Mucosa of descending colon (tissue), 3 donors: ENCODE data around the gene BHLHE23. TPM values are rescaled to one million over a fixed set of nuclear protein-coding genes. Genes with fewer than 3 reads are reported as not detected.
"Not testable (repeated sequence)": the region's sequence is repeated elsewhere in the genome, so short reads cannot be mapped to it uniquely, and the experiment has no call there.

Experiments used
- ATAC-seq: fragments of 200-7000 bp; cut with Tn5 transposase; one replicate; pipeline ENCODE4 v1.9.1; 2020; ENCODE audit warnings: mild to moderate bottlenecking, moderate library complexity
- DNase-seq, 3 donors: peaks; one replicate each; pipeline ENCODE4 v3.0.0-alpha.2; 2020
- H3K36me3 ChIP-seq: fragments of 200-600 bp; one replicate; pipeline ENCODE4 v1.8.0; 2021; ENCODE audit warnings: low read depth, mild to moderate bottlenecking
- H3K4me1 ChIP-seq: fragments of 200-600 bp; one replicate; pipeline ENCODE4 v1.8.0; 2021; ENCODE audit warnings: low read depth, mild to moderate bottlenecking
- H3K4me3 ChIP-seq: fragments of 200-600 bp; one replicate; pipeline ENCODE4 v1.8.0; 2021; ENCODE audit warnings: mild to moderate bottlenecking
- H3K9me3 ChIP-seq: fragments of 200-600 bp; one replicate; pipeline ENCODE4 v1.8.0; 2021; ENCODE audit warnings: mild to moderate bottlenecking
- intact Hi-C, 2 donors: fragments of 100-400 bp; cut with DNase I in 1 of 2; cut with micrococcal nuclease in 1 of 2; formaldehyde crosslinking; loops; one replicate each; pipeline versions ENCODE4 v1.11.0 to v1.11.1; 2022; cut with DNase I, micrococcal nuclease
- total RNA-seq, 3 donors: library from RNA; stranded (reverse); fragmentation: NEBNext Ultra II Directional in 2 of 3; extraction: Animal tissue kit (Norgen Biotek cat#: 25700) in 2 of 3; gene quantifications; one replicate each; pipeline versions ENCODE4 v1.2.1 to v1.2.4, GENCODE V29; 2021 to 2023
- TF ChIP-seq, protein P1 (sequence below): fragments of 200-600 bp; IDR thresholded peaks from one replicate; pipeline ENCODE4 v1.8.0; 2022; ENCODE audit warnings: antibody characterized with exemption, mild to moderate bottlenecking
- donor health status: DM: no; HTN: no; CAD: no; lungs with moderate emphysema.
- donor health status: DM: no; HTN: no; CAD: no.
- donor health status: DM: no; HTN: yes; CAD: no.

The BHLHE23 gene
- total RNA-seq, 3 donors from 2014 or later: not detected

DNA sequence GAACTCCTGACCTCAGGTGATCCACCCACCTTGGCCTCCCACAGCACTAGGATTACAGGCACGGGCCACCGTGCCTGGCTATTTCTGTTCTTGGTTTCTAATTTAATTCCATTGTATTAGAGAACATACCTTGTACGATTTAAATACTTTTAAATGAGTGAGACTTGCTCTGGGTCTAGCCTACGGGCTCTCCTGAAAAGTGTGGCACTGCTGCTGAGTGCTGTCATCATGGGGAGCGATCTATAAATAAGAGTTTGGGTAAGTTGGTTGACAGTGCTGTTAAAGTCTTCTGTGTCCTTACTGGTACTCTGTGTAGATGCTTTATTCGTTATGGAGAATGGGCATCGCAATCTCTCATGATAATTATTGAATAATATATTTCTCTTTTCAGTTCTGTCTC is 35.0 kb upstream of the BHLHE23 start:
- intact Hi-C loops: no loop called here
- Histone ChIP-seq H3K36me3 (no peaks in the 10 kb centered on the region), H3K9me3 (no peaks in the 10 kb centered on the region), H3K4me1 (no peaks in the 10 kb centered on the region), H3K4me3 (no peak overlapping the region)
- no peak for ATAC-seq
- TF ChIP-seq, protein P1, sequence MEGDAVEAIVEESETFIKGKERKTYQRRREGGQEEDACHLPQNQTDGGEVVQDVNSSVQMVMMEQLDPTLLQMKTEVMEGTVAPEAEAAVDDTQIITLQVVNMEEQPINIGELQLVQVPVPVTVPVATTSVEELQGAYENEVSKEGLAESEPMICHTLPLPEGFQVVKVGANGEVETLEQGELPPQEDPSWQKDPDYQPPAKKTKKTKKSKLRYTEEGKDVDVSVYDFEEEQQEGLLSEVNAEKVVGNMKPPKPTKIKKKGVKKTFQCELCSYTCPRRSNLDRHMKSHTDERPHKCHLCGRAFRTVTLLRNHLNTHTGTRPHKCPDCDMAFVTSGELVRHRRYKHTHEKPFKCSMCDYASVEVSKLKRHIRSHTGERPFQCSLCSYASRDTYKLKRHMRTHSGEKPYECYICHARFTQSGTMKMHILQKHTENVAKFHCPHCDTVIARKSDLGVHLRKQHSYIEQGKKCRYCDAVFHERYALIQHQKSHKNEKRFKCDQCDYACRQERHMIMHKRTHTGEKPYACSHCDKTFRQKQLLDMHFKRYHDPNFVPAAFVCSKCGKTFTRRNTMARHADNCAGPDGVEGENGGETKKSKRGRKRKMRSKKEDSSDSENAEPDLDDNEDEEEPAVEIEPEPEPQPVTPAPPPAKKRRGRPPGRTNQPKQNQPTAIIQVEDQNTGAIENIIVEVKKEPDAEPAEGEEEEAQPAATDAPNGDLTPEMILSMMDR: no peak
- DNase-seq: no peak

DNA sequence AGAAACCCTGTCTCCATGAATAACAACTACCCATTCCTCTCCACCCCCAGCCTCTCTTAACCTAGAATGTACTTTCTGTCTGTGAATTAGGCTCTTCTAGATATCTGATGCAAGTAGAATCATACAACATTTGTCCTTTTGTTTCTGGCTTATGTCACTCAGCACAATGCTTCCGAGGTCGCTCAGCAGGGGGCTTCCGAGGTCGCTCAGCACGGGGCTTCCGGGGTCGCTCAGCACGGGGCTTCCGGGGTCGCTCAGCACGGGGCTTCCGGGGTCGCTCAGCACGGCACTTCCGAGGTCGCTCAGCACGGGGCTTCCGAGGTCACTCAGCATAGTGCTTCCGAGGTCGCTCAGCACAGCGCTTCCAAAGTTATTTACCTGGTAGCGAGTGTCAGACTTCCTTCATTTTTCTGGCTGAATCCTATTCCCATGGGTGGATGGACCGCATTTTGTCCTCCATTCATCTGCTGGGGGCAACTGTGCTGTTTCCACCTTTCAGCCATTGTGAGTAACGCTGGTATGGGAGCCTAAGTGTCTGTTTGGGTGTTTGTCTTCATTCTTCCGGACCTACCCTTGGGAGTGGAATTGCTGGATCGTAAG is 31.0 kb upstream of the BHLHE23 start:
- no peak for ATAC-seq
- no peak overlapping the region for H3K4me3 ChIP-seq
- H3K36me3 ChIP-seq: no peaks in the 10 kb centered on the region
- peak in 1 of 3 donors; percentile 34 for DNase-seq
- intact Hi-C loops: no loop called here
- TF ChIP-seq, protein P1: no peak
- H3K9me3 ChIP-seq: no peaks in the 10 kb centered on the region
- H3K4me1 ChIP-seq: no peaks in the 10 kb centered on the region

DNA sequence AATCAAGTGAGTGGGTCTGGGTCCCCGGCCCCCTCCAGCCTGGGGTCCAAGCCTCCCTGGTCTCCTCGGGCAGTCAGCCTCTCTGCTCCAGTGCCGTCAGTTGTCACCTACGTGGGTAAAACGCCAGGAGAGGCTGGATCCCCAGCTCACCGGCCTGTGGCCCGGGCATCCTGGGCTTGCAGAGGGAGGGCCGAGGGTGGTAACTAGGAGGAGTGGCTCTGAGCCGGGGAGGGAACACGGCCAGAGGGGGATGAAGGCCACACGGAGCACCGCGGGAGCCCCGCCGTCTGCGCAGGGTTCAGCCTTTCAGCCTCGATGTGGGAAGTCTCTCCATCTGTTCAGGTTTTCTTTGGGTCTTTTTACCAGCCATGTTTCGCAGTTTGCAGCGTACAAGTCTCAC is 29.5 kb upstream of the BHLHE23 start:
- H3K4me1 ChIP-seq: no peaks in the 10 kb centered on the region
- intact Hi-C loops: no loop called here
- H3K4me3 ChIP-seq: no peak overlapping the region
- ATAC-seq (no peak), DNase-seq (peak in 2 of 3 donors; percentile 18 to 34)
- H3K9me3 ChIP-seq: no peaks in the 10 kb centered on the region
- TF ChIP-seq, protein P1: no peak
- no peaks in the 10 kb centered on the region for H3K36me3 ChIP-seq

DNA sequence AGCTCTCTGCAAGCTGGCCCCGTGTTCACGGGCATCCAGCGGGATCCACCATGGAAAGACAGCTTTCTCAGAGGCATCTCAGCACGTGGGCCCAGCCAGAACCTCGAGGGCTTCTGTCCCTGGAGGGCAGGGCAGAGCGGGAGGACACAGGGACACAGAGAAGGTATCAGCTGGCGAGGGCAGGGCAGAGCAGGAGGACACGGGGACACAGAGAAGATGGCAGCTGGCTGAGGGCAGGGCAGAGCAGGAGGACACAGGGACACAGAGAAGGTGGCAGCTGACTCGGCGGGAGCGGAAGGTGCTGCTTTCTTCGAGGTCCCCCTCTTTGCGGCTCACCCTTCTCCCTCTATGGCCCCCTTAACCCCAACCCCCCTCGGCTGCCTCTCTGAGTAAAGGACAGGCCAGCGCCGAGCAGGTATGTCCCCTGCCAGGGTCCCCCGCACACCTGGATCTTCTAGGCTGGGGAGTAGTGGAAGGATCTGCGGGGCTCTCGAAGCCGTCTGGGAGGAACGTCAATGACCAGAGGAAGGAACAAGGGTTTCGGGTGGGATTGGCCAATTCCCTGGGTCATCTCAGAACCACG is 28.9 kb upstream of the BHLHE23 start:
- ATAC-seq (no peak), DNase-seq (peak in 2 of 3 donors; percentile 9 to 33)
- no peaks in the 10 kb centered on the region for H3K4me1 ChIP-seq
- H3K9me3 ChIP-seq: no peaks in the 10 kb centered on the region
- TF ChIP-seq, protein P1: no peak
- H3K4me3 ChIP-seq: no peak overlapping the region
- intact Hi-C loops: no loop called here
- no peaks in the 10 kb centered on the region for H3K36me3 ChIP-seq

DNA sequence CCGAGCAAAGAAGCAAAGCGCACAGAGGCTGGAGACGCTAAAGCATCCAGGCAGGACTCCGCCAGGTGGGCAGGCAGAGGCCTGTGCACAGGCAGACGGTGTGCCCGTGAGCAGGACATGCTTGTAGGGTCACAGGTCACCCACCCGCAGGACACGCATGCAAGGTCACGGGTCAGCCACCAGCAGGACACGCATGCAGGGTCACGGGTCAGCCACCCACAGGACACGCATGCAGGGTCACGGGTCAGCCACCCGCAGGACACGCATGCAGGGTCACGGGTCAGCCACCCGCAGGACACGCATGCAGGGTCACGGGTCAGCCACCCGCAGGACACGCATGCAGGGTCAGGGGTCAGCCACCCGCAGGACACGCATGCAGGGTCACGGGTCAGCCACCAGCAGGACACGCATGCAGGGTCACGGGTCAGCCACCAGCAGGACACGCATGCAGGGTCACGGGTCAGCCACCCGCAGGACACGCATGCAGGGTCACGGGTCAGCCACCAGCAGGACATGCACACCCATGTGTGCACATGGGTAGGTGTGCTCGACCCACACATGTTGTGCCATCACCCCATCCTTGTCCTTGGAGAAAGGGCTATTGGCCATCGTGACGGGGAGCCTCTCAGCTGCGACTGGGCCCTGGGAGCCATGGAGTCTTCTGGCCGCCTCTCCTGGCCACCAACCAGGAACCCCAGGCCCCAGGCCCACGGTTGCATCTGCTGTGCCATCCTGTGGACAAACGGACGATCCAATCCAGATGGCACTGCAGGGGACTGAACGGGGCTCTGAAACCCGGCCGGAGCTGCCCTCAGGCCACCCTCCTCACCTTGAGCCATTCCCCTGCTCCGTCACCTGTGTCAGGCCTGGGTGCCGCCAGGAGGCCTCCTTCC is 28.2 kb upstream of the BHLHE23 start:
- ATAC-seq, H3K9me3 ChIP-seq, H3K36me3 ChIP-seq, intact Hi-C loops, H3K4me1 ChIP-seq, H3K4me3 ChIP-seq: not testable (repeated sequence)
- peak in 2 of 3 donors; percentile 6 to 34 for DNase-seq
